ENCODE measurements around the gene OARD1.

OARD1 gene

DNA sequence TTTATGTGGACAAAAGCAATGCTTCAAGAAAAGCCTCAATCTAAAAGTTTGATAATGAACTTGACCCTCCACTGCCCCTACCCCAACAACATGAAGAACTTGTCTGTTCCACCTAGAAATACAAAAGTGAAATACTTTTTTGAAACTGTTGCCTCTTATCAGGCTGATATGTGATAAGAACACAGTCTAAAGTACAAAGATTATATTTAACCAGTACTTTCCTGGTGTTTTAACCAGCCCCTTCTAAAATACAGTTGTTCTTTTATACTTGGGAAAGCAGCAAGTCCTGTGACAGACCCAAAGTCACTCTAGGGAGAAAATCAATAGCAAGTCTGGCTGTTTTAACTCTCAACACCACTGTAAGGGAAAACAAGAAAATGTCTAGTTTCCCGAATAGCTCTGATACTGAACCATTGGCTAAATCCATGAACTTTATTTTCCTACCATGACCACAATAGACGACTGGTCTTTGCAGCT lies 6.6 kb downstream of the OARD1 start:
- FAIRE-seq (peak; percentile 30), DNase-seq (ENCODE audit: insufficient read length, low spot score) (no peak)
- TF ChIP-seq POLR2A (IDR thresholded peaks at IDR 0.05; ENCODE audit: low read depth, low read length), result no peak

DNA sequence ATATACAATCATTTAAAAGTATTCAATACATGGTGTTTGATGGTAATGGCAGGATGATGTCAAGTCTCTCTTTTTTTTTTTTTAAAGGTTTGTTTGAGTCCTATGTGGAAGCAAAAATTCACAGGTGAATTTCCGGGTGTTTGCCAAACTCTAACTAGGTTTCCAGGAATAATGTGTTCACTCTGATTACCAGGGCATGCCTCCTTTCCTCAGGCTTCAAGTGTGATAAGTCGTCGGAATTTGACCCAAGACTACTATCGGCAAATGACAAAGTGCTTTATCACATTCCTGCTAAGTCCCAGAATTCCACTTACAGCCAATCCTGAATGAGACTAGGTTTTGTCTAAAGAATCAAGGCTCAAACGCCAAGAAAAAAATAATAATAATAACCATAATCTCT lies 7.3 kb downstream of the OARD1 start:
- FAIRE-seq (no peak), DNase-seq (ENCODE audit: insufficient read length, low spot score) (no peak)
- no peak for TF ChIP-seq POLR2A (IDR thresholded peaks at IDR 0.05; ENCODE audit: low read depth, low read length)

DNA sequence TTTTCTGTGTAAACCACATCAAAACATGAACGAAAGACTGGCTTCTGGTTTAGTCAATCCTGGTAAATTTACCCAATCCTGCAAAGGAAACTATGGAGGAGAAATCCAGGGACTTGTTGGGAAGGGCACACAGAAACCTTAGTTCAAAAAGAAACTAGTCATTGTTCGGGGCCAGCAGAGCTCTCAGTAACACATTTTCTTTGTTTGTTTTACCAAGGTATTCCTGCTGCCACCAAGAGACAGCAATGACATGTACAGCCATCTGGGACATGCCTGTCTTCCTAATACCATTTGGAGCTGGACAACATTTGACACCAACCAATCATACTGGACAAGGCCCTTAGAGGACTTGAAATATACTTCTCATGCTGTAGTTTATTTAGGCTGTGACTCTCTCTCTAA lies 8.3 kb downstream of the OARD1 start:
- no peak for FAIRE-seq
- no peak for DNase-seq (ENCODE audit: insufficient read length, low spot score)
- no peak for TF ChIP-seq POLR2A (IDR thresholded peaks at IDR 0.05; ENCODE audit: low read depth, low read length)

DNA sequence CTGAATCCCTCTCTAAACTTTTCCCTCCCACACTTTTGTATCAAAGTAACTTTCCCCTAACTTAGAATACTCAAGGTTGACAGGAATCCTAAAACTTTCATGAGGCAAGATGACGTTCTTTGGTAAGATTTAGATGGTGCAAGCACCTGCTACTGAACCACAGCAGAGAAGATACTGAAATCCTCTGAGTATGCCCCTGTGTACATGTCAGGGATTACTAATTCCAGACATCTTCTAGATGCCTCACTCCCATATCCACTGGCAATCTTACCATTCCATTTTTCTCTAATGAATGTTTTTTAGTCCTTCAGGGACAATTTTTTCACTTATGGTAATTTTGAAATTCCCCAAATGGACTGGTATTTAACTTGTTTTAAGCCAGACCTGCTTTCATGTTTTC lies 10.1 kb downstream of the OARD1 start:
- DNase-seq (ENCODE audit: insufficient read length, low spot score) (no peak), FAIRE-seq (no peak)
- no peak for TF ChIP-seq POLR2A (IDR thresholded peaks at IDR 0.05; ENCODE audit: low read depth, low read length)

DNA sequence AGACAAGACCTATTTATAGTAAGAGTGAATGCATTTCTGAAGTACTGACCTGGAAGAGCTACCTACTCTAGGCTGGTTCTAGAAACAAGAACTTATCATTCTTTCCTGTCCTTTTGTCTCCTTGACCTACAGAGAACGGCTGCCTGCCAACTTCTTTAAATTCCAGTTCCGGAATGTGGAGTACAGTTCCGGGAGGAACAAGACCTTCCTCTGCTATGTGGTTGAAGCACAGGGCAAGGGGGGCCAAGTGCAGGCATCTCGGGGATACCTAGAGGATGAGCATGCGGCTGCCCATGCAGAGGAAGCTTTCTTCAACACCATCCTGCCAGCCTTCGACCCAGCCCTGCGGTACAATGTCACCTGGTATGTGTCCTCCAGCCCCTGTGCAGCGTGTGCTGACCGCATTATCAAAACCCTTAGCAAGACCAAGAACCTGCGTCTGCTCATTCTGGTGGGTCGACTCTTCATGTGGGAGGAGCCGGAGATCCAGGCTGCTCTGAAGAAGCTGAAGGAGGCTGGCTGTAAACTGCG lies 10.9 kb downstream of the OARD1 start:
- DNase-seq (ENCODE audit: insufficient read length, low spot score) (no peak), FAIRE-seq (no peak)
- no peak for TF ChIP-seq POLR2A (IDR thresholded peaks at IDR 0.05; ENCODE audit: low read depth, low read length)

DNA sequence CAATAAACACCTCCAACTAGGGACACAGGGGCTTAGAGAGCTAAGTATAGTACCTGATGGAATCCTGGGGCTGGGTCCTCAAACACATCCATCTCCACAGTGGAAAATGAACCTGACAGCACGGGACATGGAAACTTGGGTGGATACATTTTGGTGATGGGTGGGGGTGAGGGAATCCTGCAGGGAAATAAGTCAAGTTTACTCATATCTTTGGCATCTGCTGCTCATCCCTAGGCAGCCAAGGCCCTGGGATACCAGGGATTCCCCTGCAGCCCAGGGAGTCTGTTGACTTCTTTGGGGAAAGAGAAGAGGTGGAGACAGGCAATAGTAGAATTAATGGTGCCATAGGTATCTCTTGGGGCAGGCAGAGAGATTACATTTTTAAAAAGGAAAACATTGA lies 12.6 kb downstream of the OARD1 start:
- FAIRE-seq, result no peak
- DNase-seq (ENCODE audit: insufficient read length, low spot score), result no peak
- no peak for TF ChIP-seq POLR2A (IDR thresholded peaks at IDR 0.05; ENCODE audit: low read depth, low read length)

DNA sequence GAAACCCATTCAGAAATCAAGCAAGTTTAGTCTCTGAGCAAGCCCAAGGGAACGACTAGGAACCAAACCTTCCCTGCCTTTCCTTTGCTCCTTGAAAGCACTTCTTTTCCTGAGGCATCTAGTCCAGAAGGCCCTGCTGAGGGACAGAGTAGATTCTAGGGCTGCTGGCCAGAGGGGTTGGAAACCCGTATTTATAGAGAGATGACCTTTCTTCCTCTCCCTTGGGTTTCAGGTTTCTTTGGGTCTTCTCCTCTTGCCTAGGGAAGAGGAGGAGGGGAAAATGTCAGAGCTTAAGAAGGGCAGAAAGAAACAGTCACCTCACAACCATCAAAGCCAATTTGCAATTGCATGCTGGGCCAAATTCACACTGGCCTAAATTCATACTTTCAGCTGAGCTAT lies 13.4 kb downstream of the OARD1 start:
- no peak for DNase-seq (ENCODE audit: insufficient read length, low spot score)
- no peak for FAIRE-seq
- no peak for TF ChIP-seq POLR2A (IDR thresholded peaks at IDR 0.05; ENCODE audit: low read depth, low read length)

DNA sequence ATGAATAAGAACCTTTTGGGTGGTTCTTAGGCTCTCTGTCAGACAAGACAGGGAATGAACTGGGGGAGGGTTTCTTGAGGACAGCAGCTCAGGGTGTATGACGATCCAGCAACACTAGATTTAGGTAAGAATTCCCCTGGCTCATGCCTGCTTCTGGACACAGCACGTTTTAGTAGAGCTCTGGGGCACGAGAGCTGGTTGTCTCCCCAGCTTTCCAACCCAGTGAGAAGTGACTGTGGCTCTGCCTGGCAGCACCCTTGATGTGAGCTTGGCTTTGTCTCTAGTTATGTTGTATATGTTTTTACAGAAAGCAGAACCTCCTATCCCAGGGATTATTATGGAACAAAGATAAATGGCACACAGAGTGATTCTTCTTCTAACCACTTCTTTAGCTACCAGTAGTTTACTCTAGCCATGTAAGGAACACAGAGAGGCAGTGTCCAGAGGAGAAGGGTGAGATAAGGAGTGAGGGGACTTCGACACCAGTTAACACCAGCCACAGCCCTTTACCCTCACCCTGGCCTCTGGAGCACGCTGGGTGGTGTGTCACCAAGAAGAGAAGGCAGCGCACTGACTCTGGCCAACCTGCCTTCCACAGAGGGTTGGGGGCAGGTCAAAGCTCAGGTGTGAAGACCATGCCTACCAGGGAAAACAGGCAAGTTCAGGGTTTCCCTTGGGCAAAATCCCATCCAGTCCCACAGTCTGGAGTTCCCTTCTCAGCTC lies 15.2 kb downstream of the OARD1 start:
- DNase-seq (ENCODE audit: insufficient read length, low spot score) (no peak), FAIRE-seq (no peak)
- no peak for TF ChIP-seq POLR2A (IDR thresholded peaks at IDR 0.05; ENCODE audit: low read depth, low read length)

DNA sequence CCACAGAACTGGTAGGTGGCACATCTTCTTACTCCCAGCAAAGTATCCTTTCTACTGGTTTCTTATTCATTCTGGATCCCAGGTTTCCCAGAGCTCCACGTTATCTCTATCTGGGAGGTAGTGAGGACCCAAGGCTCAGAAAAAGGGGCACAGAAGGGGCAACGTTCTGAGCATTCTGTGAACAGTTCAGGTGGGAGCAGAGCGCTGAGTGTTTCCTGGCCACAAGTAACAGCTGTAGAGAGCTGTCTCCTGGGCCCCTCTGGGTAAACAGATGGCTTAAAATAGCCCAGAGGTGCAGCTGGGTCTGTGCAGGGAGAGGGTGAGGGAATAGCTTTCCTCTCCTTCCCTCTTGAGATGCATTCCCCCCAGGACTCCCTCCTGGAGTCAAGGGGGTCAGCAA lies 17.0 kb downstream of the OARD1 start:
- TF ChIP-seq POLR2A (IDR thresholded peaks at IDR 0.05; ENCODE audit: low read depth, low read length), result no peak
- DNase-seq (ENCODE audit: insufficient read length, low spot score) (no peak), FAIRE-seq (no peak)

DNA sequence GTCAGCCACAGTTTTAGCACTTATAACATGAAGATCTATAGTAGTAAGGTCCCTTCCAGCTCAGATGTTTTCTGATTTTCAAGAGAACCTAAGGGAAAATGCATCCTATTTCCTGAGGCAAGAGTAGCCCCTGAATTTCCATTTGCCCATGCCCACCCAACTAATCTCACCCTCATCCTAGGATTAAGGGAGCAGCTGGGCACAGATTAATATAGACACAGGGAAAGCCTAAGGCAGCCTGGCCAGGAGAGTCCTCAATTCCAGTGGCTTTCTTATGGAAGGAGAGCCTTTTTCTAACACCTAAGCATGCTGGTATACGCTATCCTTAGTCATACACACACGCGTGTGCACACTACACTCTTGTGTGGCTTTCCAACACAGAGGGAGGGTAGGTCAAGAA lies 17.6 kb downstream of the OARD1 start:
- TF ChIP-seq POLR2A (IDR thresholded peaks at IDR 0.05; ENCODE audit: low read depth, low read length), result no peak
- FAIRE-seq (no peak), DNase-seq (ENCODE audit: insufficient read length, low spot score) (no peak)

DNA sequence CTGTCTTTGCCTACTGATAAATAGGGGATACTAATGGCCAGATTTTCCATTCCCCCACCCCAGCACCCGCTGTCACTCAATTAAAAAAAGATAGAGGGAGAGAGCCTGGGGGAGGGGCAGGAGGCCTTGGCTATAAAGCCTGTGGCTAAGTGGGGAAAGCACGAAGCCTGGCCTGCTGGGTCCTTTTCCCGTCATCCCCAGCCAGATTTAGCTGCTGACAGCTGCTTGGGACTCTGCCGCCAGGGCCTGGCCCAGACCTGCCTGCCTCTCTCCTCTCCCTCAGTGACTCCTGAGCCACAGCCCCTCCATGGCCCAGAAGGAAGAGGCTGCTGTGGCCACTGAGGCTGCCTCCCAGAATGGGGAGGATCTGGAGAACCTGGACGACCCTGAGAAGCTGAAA lies 19.1 kb downstream of the OARD1 start, which contains the start of gene APOBEC2:
TSS of gene APOBEC2 (plus strand) at position 162 of the 400 bp plus-strand sequence. CDS start at position 308, 146 bp downstream.
- FAIRE-seq (no peak), DNase-seq (ENCODE audit: insufficient read length, low spot score) (no peak)
- TF ChIP-seq POLR2A (IDR thresholded peaks at IDR 0.05; ENCODE audit: low read depth, low read length), result no peak

DNA sequence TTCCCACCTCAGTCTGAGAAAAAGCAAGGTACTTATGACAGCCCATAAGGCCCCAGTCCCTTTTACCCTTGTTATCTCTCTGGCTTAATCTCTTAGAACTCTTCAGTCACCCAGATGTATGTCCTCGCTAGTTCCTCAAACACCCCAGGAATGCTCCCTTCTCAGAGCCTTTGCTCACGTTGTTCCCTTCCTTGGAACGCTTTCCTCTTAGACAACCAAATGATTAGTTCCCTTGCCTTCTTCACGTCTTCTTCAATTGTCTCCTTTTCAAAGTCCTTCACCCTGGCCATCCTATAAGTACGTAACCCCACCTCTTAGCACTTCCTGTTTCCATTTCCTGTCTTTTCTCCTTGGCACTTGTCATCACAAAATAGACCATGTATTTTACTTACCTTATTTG lies 20.3 kb downstream of the OARD1 start:
- no peak for FAIRE-seq
- DNase-seq (ENCODE audit: insufficient read length, low spot score), result no peak
- no peak for TF ChIP-seq POLR2A (IDR thresholded peaks at IDR 0.05; ENCODE audit: low read depth, low read length)

DNA sequence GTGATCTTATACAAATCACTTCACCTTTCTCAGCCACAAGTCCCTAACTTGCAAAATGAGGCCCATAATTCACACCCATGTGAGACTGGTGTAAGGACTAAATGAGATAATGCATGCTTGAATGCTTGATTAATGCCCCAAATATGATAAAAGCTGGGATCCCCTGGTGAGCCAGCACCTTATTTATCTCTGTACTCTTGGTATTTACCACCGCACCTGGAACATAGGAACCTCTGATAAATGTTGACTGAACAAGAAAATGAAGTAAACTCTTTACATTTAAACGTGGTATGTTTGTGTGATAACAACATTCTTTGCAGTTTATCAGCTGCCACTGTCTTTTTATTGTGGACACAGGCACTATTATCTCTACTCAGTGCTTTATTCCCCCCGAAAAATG lies 21.6 kb downstream of the OARD1 start:
- FAIRE-seq (no peak), DNase-seq (ENCODE audit: insufficient read length, low spot score) (no peak)
- no peak for TF ChIP-seq POLR2A (IDR thresholded peaks at IDR 0.05; ENCODE audit: low read depth, low read length)

DNA sequence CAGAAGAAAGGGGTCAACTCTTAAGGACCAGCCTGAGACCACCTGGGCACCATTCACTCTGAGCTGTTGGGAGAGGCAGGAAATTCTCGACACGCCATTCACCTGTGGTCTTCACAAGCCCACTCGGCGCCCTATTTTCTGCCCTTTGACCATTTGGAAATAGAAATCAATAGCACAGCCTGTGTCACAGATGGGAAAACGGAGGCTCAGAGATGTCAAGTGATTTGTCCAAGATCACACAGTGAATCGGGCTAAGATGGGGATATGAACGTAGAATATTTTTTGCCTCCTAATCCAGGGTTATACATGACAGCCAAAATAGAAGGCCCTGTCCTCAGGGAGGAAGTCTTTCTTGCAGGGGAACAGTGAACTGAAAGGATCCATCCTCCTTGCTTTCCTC lies 22.2 kb downstream of the OARD1 start:
- FAIRE-seq, result no peak
- no peak for DNase-seq (ENCODE audit: insufficient read length, low spot score)
- no peak for TF ChIP-seq POLR2A (IDR thresholded peaks at IDR 0.05; ENCODE audit: low read depth, low read length)

DNA sequence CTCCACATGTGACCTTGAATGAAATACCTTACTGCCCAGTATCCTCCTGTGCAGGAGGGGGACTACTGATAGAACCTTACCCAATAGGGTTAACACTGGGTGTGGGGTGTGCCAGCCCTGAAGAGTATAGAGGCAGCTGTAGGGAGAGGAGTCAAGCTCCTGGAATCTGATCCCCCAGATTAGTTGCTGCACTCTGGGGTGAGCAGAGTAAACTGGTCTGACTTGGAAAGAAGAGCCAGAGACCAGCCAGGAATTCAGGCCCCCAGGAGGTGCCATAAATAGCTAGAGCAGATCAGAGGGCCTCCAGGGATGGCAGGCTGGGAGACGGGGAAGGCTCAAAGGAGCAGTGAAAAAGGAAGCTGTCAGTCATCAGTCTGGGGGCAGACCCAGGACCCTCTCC lies 22.6 kb downstream of the OARD1 start:
- no peak for DNase-seq (ENCODE audit: insufficient read length, low spot score)
- no peak for TF ChIP-seq POLR2A (IDR thresholded peaks at IDR 0.05; ENCODE audit: low read depth, low read length)
- no peak for FAIRE-seq

Measured in H54 (cell line).